Transverse colon (tissue), 3 donors: ENCODE data around the gene CIT.

Experiments
- CTCF ChIP-seq, 5 experiments: fragments of 200-600 bp in 3 of 5; fragments of 450-650 bp in 2 of 5; sonication (generic) in 3 of 5; IDR thresholded peaks; 1 replicate in 2 of 5; 2 replicates in 3 of 5; pipeline ENCODE4 v1.5.1; 2016 to 2017; ENCODE audit warnings: antibody characterized with exemption in 5 of 5, inconsistent platforms in 3 of 5, mild to moderate bottlenecking in 2 of 5, moderate library complexity in 1 of 5
- POLR2A ChIP-seq: fragments of 450-650 bp; IDR thresholded peaks from one replicate; pipeline ENCODE4 v1.6.1; 2016; ENCODE audit warnings: antibody characterized with exemption, mild to moderate bottlenecking, moderate library complexity

GRCh38 chr12:119744900-119745606 lies 132.1 kb downstream of the CIT start:
- TF ChIP-seq CTCF (IDR thresholded peaks at IDR 0.05) (no peak), POLR2A (no peak)
